Suppressor macrophage (primary cell): ENCODE results near the gene GPR18.

ENCODE experiments used
- DNase-seq, 4 experiments: peaks; one replicate each; pipeline ENCODE4 v3.0.0-alpha.2; 2020 to 2022
- total RNA-seq, 17 experiments: gene quantifications; one replicate each; lab custom pipeline; 2026; ENCODE audit warnings: mixed read lengths in 6 of 17, inconsistent platforms in 3 of 17; lab: John Stamatoyannopoulos, UW

GPR18 gene, protein sequence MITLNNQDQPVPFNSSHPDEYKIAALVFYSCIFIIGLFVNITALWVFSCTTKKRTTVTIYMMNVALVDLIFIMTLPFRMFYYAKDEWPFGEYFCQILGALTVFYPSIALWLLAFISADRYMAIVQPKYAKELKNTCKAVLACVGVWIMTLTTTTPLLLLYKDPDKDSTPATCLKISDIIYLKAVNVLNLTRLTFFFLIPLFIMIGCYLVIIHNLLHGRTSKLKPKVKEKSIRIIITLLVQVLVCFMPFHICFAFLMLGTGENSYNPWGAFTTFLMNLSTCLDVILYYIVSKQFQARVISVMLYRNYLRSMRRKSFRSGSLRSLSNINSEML
- 0 to 1.5 (median 0.35) reads per million in 17 experiments for total RNA-seq

DNA sequence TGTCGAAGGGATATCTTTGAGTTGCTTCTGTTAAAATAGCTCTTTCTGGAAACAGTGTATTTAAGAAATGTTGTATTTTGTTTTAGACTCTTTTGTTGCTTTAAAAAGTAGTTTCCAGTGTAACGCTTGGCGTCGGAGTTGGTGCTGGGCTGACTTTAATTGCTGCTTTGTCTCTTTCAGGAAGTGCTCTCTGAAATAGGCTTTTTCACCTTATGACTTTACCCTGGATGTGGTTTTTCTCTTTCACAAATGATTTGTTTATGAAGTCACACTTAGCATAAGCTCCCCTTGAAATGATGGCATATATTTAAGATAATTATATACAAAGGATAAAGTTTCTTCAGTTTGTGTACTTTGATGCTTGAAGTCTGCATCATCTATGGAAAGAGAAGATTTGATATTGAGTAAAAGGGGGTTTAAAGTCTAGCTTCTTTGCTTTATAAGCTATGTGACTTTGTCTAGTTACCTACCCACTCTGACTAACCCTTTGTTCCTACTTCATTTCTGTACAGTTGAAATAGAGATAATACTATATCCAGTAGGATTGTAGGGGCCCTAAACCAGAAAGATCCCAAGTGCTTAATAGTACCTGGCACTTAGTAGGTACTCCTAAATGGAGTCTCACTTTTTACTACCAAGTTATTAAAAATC lies at the start of gene GPR18:
Gene GPR18 (minus strand): TSS at position 170 of the 651 bp plus-strand sequence. CDS start 2,507 bp downstream, outside the sequence.
- DNase-seq: peak; percentile 33 to 55 (median 46)

GRCh38 chr13:99307648-99308339 lies 49.6 kb upstream of the GPR18 start:
- peak; percentile 62 to 85 (median 74) for DNase-seq

GRCh38 chr13:99307247-99307646 lies 49.1 kb upstream of the GPR18 start, which contains the start of gene GPR183:
TSS of gene GPR183 (minus strand) at chr13:99307399. CDS start at chr13:99296145, 11,254 bp downstream.
- DNase-seq: peak; percentile 79 to 95 (median 87)

GRCh38 chr13:99305566-99305965 lies 47.4 kb upstream of the GPR18 start:
- peak in 2 of 4 experiments; percentile 21 for DNase-seq

- DNase-seq: peak in 1 of 4 experiments; percentile 6
These were observed 47.0 kb upstream of the GPR18 start for GRCh38 chr13:99305158-99305557.

GRCh38 chr13:99304541-99304940 lies 46.4 kb upstream of the GPR18 start:
- DNase-seq: peak in 1 of 4 experiments; percentile 11

- DNase-seq: peak; percentile 72 to 85 (median 84)
These were observed 45.8 kb upstream of the GPR18 start for GRCh38 chr13:99303863-99304521.

GRCh38 chr13:99302637-99303505 lies 44.7 kb upstream of the GPR18 start:
- peak in 2 of 4 experiments; percentile 16 to 17 for DNase-seq

DNA sequence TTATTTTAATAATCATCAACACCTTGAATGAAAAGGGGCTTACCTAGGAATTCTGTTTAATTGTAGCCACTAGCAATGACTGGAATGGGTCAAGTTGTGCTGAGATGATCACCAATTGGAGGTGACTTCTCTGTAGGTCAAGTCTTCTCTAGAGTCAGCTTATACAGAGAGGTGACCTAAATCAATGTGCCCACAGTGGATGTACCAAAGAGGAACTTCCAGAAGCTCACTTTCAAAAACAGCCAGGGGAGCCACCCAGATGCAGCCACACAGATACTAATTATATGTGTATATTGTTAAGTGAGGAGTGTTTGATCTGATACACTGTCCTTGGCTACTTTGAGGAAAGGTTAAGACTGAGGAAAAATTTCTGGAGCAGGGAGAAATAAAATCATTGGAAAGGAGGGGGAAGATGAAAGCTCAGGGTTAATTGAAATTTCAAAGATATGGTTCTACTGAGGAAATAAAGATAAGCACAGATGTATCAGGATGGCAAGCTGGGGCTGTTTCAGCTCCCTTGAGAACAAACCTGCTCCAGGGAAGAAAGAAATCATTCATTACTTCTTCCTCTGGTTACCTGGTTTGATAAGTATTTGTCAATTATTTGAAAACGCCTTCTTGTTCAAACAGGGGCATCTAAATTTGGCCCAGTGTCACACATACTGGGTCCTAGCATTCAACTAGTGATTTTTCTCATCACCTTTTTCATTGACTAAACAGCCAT lies 43.9 kb upstream of the GPR18 start:
- DNase-seq: peak in 2 of 4 experiments; percentile 17 to 36

- DNase-seq: peak in 2 of 4 experiments; percentile 7 to 24
These were observed 43.1 kb upstream of the GPR18 start for GRCh38 chr13:99301056-99301838.

GRCh38 chr13:99299920-99300341 lies 41.8 kb upstream of the GPR18 start:
- peak in 2 of 4 experiments; percentile 20 to 26 for DNase-seq

GRCh38 chr13:99299256-99299919 lies 41.2 kb upstream of the GPR18 start:
- peak in 1 of 4 experiments; percentile 40 for DNase-seq

DNA sequence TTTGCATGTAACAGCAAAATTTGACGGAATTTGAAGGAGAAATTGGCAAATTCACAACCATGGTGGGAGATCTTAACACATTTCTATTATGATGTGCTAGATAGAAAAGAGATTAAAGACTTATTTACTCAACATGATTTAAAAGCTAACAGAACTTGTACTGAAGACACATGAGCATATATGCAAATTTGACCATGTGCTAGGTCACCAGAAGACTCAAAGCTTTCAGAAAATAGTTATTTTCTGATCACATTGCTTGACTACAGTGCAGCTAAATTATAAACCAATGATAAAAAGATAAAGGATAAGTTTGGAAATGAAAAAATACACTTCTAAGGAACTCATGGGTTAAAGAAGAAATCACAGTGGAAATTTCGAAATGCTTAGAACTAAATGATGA lies 39.9 kb upstream of the GPR18 start:
- DNase-seq: peak in 2 of 4 experiments; percentile 10 to 13

DNA sequence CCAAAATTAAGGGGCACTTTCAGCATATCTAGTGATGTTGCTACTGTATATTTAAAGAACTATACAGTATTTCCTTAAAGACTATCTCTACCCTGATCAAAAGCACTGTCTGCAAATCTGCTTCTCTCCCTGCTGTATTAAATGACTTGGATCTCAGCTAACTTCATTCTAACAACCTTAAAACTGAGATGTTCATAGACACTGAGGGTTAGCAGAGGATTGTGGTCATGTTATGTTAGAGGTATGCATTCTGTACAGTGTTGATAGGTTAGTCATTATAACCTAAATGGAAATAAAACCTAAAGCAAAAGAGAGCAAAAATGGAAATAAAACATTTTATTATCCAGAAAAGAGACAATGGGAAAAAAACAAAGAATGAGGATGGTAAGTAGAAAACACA lies 39.2 kb upstream of the GPR18 start:
- no peak for DNase-seq

DNA sequence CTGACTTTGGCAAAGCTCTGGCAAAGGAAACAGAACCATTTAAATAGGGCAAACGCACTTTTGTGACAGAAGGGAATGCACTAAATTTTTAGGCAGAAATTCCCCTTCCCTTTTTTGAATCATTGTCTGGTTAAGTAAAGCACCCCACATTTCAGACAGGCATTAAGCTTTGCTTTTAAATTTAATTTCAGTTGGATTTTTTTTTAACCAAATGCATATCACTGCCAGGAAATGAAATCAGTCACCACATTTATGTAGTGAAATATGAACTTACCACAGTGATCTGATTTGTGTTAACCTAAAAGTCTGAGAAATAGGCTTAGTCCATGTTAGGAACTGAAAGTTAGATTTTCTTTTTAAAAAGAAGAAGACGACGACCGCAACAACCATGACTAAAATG lies 38.2 kb upstream of the GPR18 start:
- peak in 2 of 4 experiments; percentile 62 to 79 for DNase-seq

GRCh38 chr13:99295488-99296252 lies 37.5 kb upstream of the GPR18 start:
- DNase-seq: no peak

DNA sequence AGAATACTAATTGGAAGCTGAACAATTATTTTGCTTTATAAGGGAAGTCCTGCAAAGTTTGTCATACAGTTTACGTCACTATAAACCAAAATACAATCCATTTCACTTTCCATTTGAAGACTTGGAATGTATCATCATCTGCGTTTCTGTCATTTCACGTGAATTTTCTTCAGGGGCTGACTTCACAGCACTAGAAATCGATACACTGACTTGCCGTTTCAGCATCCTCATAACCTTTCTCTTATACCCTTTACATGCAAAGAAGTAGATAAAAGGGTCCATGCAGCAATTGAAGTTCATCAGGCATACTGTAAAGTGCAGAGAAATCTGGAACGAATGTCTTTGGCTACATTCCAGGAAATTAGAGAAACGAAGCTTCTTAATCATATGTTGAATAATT lies 36.8 kb upstream of the GPR18 start:
- DNase-seq: peak in 1 of 4 experiments; percentile 14

- DNase-seq: no peak
These were observed 36.0 kb upstream of the GPR18 start for GRCh38 chr13:99294198-99294597.
